SHP77 (cell line): ENCODE data around the gene BACE2.
A peak's percentile ranks its signal among the peaks of the same experiment; 100 is the strongest.

Source experiments
- DNase-seq, 2 experiments: peaks; one replicate each; lab custom pipeline; 2025; lab: John Stamatoyannopoulos, UW

The BACE2 gene

DNA sequence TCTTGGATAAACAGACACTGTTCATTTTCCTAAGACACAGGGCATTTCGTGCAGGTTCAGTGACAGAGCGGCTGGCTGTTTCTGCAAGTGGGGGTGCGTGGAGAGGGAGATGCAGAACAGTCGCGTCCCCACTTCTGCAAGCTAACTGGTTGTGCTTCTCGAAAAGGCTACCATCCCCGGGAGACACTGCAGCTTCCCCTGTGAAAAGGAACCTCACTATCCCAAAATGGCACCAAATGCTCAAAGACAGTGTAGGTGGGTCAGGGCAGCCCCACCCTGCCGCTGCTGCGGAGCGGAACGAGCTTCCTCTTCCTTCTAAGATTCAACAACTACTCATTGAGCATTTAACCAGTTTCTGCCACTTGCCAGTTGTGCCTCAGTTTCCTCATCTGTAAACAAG lies 19.2 kb upstream of the BACE2 start:
- DNase-seq, result no peak

DNA sequence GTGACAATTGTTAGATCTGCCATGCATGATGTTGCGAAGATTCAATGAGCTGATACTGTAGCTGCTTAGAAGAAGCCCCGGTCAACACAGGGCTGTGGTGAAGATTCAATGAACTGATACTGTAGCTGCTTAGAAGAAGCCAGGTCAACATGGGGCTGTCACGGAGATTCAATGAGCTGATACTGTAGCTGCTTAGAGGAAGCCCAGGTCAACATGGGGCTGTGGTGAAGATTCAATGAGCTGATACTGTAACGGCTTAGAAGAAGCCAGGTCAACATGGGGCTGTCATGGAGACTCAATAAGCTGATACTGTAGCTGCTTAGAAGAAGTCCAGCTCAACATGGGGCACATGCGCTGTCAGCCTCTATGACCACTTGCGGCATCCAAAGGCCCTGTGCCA lies 18.8 kb upstream of the BACE2 start:
- no peak for DNase-seq

DNA sequence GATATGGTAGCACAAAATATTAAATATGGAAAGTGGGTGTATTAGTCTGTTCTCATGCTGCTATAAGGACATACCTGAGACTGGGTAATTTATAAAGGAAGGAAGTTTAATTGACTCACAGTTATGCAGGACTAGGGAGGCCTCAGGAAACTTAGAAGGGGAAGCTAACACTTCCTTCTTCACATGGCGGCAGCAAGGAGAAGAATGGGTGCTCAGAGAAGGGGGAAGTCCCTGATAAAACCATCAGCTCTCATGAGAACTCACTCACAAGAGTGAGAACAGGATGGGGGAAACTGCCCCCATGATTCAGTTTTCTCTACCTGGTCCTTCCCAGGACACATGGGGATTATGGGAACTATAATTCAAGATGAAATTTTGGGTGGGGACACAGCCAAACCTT lies 15.8 kb upstream of the BACE2 start:
- no peak for DNase-seq

DNA sequence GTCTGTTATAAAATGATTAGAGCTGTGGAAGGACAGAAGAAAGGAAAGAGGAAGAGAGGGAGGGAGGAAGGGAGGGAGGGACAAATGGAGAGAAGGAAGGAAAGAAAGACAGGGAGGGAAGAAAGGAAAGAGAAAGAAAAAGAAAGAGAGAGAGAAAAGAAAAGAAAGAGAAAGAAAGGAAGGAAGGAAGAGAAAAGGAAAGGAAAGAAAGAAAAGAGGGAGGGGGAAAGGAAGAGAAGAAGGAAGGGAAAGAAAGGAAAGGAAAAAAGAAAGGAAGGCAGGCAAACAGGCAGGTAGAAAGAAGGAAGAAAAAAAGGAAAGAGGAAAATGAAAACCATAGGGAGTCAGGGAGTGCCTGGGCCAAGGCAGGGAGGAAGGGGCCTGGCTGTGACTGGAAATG lies 14.5 kb upstream of the BACE2 start:
- no peak for DNase-seq

DNA sequence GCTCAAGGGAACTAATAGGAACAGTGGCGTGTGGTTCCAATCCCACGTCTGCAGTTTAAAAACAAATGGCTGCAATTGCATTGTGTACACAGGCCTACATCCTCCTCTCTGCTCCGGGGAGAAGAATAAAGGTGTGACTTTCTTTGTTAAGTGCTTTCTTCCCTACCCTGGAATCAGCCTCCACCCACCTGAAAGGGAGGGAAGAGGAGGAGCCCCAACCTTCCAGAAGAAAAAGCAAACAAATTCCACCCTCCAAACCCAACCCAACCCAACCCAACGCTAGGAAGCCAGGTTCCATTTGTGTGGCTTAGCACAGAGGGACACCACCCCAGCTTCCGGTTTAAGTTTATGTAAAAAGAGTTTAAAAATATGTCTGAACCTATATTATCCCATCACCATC lies 11.8 kb upstream of the BACE2 start:
- DNase-seq, result no peak

DNA sequence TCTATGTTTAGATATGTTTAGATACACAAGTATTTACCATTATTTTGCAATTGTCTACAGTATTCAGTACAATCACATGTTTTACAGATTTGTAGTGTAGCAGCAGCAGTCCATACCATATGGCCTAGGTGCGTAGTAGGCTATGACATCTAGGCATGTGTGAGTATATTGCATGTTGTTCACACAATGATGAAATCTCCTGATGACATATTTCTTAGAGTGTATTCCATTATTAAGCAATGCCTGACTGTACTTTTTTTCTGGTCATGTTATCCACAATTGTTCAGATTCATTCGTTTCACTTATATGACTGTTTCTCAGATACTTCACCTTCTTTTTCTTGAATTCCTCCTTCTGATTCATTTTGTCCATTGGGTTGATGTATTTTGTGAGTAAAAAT lies 9.9 kb upstream of the BACE2 start:
- no peak for DNase-seq

DNA sequence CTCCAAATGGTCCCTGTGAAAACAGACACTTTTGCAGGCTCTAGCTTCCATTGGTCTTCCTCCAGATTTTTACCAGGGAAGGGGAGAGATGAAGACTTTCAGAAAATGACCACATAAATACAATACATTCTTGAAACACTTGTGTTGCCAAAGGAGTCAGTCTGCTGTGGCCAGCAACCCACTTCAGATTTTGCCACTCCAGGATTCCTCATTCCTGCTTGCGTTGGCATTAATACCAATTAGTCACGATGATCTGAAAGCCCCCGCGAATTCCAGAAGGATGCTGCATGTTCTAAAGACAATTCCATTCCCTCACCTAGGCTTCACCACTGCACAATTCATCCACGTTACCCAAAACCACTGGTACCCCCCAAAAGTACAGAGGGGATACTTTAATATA lies 7.9 kb upstream of the BACE2 start:
- DNase-seq, result no peak

DNA sequence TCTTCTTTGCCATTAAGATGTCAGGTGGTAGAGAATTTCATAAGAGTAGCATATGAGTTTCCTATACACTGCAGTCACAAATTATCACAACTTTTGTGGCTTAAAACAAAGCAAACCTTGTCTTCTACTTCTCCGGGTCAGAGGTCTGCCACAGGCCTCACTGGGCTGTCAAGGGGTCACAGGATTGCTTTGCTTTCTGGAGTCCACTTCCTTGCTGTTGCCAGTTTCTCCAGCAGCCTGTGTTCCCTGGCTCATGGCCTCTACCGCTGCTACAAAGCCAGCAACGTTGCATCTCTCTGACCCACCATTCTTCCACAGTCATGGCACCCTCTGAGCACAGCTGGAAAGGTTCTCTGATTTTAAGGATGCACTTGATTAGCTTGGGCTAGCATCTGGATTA lies 6.5 kb upstream of the BACE2 start:
- no peak for DNase-seq

DNA sequence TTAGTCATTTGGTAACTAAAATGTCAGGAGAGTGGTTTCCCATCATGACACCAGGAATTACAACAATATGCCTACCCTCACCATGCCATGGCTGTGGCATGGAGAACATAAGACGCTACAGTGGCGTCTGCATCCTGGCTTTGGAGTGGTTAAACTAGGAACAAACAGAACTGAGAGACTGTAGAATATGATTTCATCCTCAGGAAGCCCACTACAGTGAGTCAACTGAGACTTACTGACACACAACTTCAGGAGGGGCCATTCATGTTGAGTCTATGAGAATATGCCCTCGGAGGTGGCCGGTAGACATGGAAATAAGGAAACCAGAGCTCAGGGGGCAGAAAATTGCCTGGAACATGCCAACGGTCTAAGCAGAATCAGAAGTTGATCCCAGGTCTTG lies 5.9 kb upstream of the BACE2 start:
- DNase-seq, result no peak

DNA sequence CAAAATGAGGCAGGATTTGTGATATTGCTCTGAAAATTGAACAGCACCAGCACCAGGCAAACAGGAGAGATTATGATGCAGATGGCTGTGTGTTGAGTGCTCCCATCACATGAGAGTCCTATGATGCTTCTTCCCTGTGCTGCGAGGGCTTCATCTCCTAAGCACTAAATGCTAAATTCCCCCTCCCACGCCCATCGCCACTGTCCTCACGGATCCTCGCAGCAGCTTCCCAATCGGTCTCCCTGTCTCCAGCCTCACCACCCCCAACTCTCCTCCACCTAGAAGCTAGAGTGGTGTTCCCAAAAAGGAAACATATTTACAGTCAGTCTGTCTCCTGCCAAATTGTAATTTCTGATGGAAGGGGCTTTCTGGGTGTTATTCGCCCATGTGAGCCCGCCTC lies 4.9 kb upstream of the BACE2 start:
- no peak for DNase-seq

DNA sequence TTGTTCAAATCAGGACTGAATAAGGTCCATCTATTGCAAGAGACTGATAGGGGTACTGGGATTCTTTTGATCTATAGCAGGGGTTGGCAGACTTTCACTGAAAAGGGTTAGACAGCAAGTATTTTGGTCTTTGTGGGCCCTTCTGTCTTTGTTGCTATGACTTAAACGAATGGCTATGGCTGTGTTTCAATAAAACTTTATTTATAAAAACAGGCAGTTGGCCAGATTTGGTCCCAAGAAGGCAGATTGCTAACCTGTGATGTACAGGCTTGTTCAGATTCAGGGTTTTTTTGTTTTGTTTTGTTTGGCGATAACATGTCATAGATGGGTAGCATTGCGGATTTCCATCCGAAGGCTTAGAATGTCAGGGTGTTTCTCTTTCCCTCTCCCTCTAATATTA lies 3.9 kb upstream of the BACE2 start:
- DNase-seq, result no peak

DNA sequence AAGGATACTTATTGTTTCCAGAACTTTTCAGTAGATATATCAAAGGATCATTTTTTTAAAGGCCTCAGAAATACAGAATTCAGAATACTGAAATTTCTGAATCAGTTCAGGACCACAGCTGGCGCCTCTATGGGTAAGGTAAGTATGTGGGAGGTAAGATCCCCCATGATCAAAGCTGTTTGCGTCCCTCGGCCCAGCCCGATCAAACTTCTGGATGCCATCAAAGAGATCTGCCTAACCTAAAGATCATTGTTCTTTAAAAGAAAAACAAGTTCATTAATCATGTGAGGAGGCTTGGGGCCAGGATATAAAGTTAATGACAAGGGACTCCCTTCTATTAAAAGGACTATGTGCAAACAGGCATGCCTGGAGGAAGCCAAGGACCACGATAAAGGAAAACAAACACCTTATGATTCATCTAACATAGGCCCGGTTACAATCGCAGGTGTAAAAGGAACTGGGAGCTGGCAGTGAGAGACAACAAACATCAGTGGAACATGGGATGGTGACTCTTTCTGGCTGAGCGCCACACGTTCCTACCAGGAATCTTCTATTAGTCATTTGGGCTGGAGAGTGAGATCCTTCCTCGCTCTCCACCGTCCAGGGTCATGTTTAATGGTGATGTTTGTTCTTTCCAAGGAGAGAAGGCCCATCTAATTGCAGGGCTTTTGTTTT lies 2.8 kb upstream of the BACE2 start:
- DNase-seq, result peak; percentile 14

DNA sequence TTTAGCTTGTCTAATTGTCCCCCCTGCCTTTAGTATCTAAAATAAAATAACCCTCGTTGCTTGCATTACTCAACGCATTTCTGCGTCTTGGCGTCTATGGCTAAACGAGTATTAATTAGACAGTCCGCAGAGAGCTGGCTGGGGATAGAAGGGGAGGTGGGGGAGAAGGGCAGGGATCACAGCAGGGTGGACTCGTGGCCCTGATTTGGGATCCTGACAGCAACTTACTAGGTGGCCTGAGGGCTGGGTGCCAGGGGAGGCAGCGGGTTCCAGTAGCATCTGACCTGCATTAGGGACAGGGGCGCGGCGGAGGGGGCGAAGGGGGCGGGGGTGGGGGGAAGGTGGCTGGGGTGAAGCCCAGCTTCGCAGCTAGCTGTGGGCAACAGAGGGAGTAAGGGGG lies 1.1 kb upstream of the BACE2 start:
- DNase-seq, result no peak

DNA sequence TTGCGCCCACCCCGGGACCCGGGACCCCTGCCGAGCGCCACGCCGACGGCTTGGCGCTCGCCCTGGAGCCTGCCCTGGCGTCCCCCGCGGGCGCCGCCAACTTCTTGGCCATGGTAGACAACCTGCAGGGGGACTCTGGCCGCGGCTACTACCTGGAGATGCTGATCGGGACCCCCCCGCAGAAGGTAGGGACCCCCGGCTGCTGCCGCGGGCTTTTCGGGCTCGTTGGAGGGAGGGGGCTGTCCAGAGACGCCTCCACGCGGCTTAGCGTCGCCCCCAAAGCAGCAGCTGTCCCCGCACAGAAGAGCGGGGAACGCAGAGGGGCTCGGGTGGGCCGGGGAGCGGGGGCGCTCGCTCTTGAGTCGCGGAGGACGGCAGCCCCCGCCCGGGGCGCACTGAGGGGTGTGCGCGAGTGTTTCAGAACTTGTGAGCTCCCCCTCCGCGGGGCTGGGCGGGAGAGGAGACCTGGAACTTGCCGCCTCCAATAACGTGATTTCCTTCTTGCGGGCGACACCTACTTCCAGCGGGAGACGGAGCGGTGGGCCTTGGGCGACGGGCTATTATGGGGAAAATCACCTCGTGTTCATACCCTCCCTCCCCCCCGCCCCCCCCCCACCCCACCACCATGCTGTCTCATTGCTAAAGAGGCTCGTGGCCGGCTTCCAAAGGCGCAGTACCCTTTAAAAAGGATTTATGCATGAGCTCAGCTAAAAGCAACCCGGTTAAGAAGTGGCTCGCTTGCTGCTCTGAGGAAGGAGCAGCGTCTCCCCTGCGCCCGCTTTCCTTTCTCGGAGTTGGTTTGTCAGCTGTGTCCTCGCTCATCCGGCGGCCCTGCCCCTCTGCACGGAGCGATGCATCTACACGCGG lies 664 bp downstream of the BACE2 start:
- DNase-seq, result peak; percentile 10 to 36

DNA sequence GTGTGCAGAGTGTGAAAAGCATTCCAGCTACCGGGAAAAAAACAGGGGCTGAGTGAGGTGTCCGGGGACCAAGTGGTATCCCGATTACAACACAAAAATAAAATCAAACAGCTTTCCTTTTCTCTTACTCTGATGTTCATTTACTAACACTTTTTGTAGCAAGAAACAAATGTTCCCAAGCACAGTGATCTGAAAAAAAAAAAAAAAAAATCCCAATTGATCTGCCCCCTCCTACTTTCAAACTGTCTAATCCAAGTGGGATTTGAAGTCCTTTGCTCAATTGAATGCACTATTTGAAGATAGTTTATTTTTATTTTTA lies 1.3 kb downstream of the BACE2 start:
- DNase-seq, result no peak

DNA sequence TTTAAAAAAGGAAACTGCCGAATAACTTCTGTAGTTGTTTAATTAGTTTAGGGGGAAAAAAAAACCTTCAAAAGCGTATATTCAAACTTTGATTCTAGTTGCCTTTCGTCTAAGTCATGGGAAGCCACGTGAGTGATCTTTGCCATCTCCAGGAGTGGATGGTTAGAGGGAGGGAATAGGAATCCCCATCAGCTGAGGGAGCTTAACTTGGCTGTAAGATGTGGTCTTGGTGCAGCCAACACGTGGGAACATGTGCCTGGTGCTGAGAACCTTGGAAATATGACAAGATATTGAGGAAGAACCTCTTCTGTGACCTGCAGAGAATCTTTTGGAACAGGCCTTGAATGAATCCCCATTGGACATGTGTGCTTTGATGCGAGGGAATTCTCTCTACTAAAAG lies 1.7 kb downstream of the BACE2 start:
- no peak for DNase-seq

DNA sequence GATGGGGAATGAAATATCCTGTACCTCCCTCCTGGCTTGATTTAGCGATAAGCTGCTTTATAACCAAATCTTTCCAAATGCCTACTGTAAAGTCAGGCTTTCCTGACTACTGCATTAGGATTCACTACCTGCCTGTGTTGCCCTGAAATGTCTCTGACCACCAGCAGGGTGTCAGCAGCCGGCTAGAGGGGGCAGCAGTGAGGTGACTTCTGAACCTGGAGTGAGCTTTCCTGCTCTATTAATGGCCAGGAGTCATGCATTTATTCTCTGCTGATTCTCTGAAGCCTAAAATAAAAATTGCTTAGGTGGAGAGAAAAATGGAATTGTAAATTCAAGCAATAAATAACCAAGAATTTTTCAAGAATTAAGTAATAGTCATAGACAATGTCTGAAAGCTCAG lies 2.5 kb downstream of the BACE2 start:
- peak; percentile 13 to 76 for DNase-seq

DNA sequence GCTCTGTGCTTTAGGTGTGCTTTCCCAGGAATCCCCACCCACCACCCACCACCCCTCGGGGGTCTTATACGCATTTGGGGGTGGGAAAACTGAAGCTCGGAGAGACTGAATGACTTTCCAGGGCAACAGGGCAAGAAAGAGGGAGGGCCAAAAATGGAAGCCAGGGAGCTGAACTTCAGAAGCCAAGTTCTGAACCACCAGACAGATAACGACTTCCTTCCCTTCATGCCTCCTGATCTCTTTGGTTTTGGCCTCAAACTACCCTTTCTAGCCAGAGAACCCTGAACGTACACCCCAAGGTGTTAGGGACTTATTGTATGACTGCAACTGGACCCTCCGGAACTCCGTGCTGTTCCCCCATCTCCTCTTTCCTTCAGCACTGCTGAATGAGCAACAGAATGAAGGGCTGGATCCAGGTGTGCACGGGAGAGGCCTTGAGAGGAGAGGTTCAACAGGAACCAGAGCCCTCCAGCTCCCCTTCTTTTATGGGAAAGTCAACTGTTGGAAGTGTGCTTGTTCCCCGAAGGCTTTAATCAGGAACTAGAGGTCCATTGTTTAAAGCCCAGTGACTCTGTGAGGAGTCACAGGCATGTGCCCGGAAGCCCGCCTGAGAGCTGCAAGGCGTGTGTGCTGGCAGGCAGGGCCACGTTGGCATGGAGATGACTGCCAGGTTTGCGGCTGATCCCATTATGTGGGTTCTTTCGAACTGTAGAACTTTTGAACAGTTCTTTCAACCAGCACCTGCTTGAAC lies 3.1 kb downstream of the BACE2 start:
- peak in 1 of 2 experiments; percentile 47 for DNase-seq

DNA sequence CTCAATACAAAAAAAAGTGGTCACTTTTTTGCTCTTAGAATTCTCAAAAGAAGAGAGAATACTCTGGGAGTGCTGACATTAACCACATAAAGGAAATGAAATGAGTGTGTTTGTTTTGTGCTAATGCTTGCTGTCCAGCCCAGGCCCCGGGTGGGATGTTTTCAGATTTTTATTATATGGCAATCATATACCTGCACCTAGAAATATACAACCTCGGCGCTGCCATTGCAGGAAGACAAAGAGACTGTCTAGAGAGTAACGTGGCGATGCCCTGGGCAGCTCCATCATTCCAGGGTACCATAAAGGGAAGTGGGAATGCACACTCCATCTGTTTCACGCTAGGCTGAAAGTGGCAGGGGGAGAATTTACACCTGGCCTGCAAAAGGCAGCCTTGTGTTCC lies 7.1 kb downstream of the BACE2 start:
- no peak for DNase-seq

DNA sequence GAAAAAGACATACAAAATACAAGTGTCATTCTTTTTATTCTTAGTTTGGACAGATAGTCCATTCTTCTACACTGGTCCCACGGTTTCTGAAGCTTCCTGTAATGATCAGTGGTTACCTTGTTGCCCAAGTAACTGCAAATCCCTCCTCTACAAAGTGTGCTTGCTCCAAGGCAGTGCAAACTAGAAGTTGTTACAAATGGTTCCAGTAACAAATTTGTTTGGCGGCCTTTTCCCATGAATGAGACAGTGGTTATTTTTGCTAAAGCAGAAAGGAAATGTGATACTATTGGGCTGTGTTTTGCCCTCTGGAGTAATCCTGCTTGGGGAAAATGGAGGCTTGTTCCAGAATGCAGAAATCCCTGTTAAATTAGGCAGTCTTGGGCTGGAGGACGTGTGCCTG lies 8.9 kb downstream of the BACE2 start:
- no peak for DNase-seq

DNA sequence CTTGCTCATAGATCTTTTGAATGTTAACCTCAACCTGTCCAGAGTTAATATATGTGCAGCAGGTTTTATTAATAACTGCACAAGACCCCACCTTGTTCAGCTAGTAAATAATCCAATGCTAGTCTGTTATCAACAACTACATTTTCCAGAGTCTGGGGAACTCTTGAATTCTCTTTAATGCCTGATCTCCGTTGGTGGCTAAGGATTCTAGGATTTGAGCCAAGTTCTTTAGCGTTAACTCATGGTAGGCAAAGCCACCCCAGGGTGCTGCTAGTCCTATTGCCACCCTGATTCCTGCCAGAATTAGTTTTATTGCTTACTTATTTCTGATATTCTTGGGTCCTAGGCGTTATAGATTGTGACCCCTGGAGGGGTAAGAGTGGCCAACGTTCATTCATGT lies 12.8 kb downstream of the BACE2 start:
- DNase-seq, result no peak

DNA sequence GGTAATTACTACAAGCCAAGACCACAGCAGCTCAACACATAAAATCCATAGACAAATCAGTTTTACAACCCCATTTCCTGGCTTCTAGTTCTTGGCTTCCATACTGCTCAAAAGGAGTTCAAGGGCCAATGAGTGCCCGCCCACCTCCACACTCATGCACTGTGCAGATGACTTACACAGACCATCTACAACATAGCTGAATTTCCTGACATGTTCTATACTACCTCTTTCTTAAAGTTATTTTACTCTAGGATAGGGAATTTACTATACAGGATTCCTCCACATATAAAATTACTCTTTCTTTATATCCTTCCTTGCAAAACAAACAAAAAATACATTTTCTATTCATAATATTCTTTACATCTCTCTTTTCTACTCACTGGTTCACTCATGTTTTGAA lies 14.6 kb downstream of the BACE2 start:
- no peak for DNase-seq

DNA sequence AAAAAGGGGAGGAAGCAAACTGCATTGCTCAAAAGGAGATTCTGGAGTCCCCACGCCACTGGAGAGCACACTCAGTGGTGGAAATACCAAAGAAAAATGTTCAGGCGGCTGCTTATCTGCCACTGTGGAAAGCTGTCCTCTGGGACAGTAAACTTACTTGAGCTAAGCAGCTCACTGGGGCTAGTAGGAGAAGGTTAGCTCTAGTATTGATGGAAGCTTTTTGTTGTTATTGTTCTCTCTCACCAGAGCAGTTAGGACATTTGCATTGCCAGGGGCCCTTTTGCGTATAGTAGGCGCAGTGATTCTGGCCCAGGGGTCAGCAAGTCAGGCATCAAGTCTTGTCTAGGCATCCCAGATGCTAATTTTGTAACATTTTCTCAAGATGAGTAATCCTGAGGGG lies 15.6 kb downstream of the BACE2 start:
- DNase-seq, result no peak
